RPMI7951 (cell line): ENCODE data around the gene KCNAB1. TPM values are rescaled to one million over a fixed set of nuclear protein-coding genes. Genes with fewer than 3 reads are reported as not detected.
A peak's percentile ranks its signal among the peaks of the same experiment; 100 is the strongest.
"Not testable (repeated sequence)": the region's sequence is repeated elsewhere in the genome, so short reads cannot be mapped to it uniquely, and the experiment has no call there.

Experiments used
- DNase-seq: peaks from one replicate; pipeline ENCODE4 v3.0.0-alpha.2; 2012; ENCODE audit warnings: low read depth
- total RNA-seq: library from RNA; depleted of rRNA; stranded (reverse); fragments of >200 nt; shearing (Covaris generic); gene quantifications from 2 replicates; pipeline ENCODE4 v1.2.3, GENCODE V29; 2014

KCNAB1 gene
- total RNA-seq, 1 experiment from 2014 or later = 0.96 TPM

GRCh38 chr3:156176048-156176447, 55.7 kb downstream of the KCNAB1 start:
- DNase-seq = peak; percentile 37

- DNase-seq = no peak
Observed at GRCh38 chr3:156176629-156177210, 56.3 kb downstream of the KCNAB1 start.

GRCh38 chr3:156180077-156180476, 59.7 kb downstream of the KCNAB1 start:
- DNase-seq = peak; percentile 69

- peak; percentile 73 for DNase-seq
Observed at GRCh38 chr3:156181509-156181908, 61.1 kb downstream of the KCNAB1 start.

GRCh38 chr3:156183396-156183795, 63.0 kb downstream of the KCNAB1 start:
- no peak for DNase-seq

GRCh38 chr3:156184156-156184555, 63.8 kb downstream of the KCNAB1 start:
- no peak for DNase-seq

- peak; percentile 65 for DNase-seq
Observed at GRCh38 chr3:156187146-156187769, 66.9 kb downstream of the KCNAB1 start.

- DNase-seq = no peak
Observed at GRCh38 chr3:156188757-156189156, 68.4 kb downstream of the KCNAB1 start.

- DNase-seq = peak; percentile 59
Observed at GRCh38 chr3:156189927-156190326, 69.5 kb downstream of the KCNAB1 start.

GRCh38 chr3:156194945-156195344, 74.6 kb downstream of the KCNAB1 start:
- not testable (repeated sequence) for DNase-seq

GRCh38 chr3:156197152-156197551, 76.8 kb downstream of the KCNAB1 start:
- peak; percentile 47 for DNase-seq

GRCh38 chr3:156201411-156202405, 81.3 kb downstream of the KCNAB1 start:
- no peak for DNase-seq

- peak; percentile 66 for DNase-seq
Observed at GRCh38 chr3:156206157-156206556, 85.8 kb downstream of the KCNAB1 start.

GRCh38 chr3:156207802-156208685, 87.7 kb downstream of the KCNAB1 start:
- DNase-seq = peak; percentile 84

- DNase-seq = no peak
Observed at GRCh38 chr3:156209631-156210335, 89.4 kb downstream of the KCNAB1 start.

- DNase-seq = peak; percentile 94
Observed at GRCh38 chr3:156211583-156211982, 91.2 kb downstream of the KCNAB1 start.

- DNase-seq = no peak
Observed at GRCh38 chr3:156214676-156215075, 94.3 kb downstream of the KCNAB1 start.

GRCh38 chr3:156215751-156216150, 95.4 kb downstream of the KCNAB1 start:
- no peak for DNase-seq

GRCh38 chr3:156216216-156216615, 95.8 kb downstream of the KCNAB1 start:
- DNase-seq = no peak

GRCh38 chr3:156216852-156217251, 96.5 kb downstream of the KCNAB1 start:
- DNase-seq = no peak
